ENCODE results near the gene TMEM132E. TPM values are rescaled to one million over a fixed set of nuclear protein-coding genes. Genes with fewer than 3 reads are reported as not detected.

TMEM132E gene
- polyA plus RNA-seq, 2 of the 4 experiments (the other 2 are of a cell fraction): not detected

DNA sequence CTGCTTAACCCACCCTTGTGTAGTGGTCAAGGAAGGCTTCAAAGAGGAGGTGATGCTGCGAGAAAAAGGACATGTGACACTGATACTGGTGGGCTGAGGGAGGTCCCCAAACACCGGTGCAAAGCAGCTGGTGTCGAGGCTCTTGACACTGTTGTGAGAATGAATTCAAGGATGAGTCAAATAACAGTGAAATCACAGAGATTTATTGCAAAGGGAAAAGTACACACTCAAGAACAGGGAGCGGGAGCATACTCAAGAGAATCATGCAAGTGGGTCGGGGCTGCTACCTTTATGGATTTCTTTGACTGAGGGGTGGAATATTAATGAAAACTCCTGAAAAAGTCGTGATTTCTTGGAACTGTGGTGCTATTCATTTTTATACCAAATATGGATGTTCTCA lies 31.1 kb downstream of the TMEM132E start:
- DNase-seq (ENCODE audit: low read depth in 1 of 2, low spot score in 1 of 2): no peak
- H3K4me2 ChIP-seq: no peak overlapping the region
- no peaks in the 10 kb centered on the region for H3K4me1 ChIP-seq
- ChIA-PET POLR2A (no interaction called here), CTCF (interaction anchor here (0.6 to 1.8 kb wide), 2 partner anchors 26 to 58 kb away, joined by 3 to 8 read pairs; no protein-coding TSS in a partner anchor)
- TF ChIP-seq, protein P1, sequence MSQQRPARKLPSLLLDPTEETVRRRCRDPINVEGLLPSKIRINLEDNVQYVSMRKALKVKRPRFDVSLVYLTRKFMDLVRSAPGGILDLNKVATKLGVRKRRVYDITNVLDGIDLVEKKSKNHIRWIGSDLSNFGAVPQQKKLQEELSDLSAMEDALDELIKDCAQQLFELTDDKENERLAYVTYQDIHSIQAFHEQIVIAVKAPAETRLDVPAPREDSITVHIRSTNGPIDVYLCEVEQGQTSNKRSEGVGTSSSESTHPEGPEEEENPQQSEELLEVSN (IDR thresholded peaks at IDR 0.05; ENCODE audit: borderline replicate concordance, low read depth): no peak
- TF ChIP-seq CEBPB (IDR thresholded peaks at IDR 0.05) (no peak), FOXS1 (CRISPR knock-in tag; IDR thresholded peaks at IDR 0.05) (no peak)
- H3K27ac ChIP-seq: no peak overlapping the region
- FAIRE-seq: no peak
- H3K4me3 ChIP-seq: no peak overlapping the region
- 0 out of 3 replicates have a peak, but pooled peaks cover 3% of the 10 kb centered on the region for H3K9me3 ChIP-seq
- WGBS (ENCODE audit: missing lambda C conversion rate): 6% methylated on average over 6 of the region's 6 CpGs
- ATAC-seq: no peak

DNA sequence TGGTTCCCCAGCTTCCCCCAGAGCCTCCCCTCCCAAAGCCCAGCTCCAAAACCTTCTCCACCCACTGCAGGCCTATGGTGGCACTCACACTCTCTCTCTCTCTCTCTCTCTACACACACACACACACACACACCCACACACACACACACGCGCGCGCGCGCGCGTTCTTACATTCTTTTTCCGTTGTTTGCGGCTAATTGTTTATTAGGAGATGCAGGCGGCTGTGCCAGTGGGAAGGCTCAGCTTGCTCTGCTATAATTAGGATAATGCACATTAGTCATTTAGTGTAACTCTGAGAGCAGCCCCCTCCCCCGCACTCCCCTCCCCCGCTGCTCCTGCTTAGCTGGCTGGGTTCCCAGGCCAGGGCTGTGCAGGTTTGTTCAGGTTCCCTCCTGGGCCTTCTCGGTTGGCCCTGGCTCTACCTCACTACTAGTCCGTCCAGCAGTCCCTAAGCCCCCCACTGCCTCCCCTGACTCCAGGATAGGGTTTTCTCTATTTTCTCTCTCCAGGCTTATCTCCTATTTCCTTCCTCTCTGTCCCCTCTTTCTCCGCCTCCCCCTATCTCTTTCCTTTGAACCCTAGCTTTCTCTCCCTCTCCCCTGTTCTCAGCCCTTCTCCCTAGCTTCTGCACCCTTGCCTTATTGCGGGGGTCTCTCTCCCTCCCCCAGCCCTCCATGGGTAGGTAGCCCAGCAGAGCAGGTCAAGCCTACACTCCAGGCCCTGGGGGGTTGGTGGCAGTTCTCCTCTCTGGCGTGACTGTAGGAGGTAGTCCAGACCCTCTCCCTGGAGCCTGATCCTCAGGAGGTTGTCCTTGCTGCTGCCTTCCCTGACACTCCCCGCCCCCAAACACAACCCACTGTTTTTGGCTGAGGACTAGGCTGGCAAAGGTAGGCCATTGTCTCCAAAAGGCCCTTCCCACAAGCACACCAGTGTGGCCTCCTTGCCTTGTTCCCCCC lies 34.0 kb downstream of the TMEM132E start:
- TF ChIP-seq CHD2 (IDR thresholded peaks at IDR 0.05; ENCODE audit: low read length, partially characterized antibody) (no peak), HEYL (CRISPR knock-in tag; IDR thresholded peaks at IDR 0.05) (no peak), NPAS2 (CRISPR knock-in tag; IDR thresholded peaks at IDR 0.05; ENCODE audit: borderline replicate concordance) (no peak)
- TF ChIP-seq, protein P2, sequence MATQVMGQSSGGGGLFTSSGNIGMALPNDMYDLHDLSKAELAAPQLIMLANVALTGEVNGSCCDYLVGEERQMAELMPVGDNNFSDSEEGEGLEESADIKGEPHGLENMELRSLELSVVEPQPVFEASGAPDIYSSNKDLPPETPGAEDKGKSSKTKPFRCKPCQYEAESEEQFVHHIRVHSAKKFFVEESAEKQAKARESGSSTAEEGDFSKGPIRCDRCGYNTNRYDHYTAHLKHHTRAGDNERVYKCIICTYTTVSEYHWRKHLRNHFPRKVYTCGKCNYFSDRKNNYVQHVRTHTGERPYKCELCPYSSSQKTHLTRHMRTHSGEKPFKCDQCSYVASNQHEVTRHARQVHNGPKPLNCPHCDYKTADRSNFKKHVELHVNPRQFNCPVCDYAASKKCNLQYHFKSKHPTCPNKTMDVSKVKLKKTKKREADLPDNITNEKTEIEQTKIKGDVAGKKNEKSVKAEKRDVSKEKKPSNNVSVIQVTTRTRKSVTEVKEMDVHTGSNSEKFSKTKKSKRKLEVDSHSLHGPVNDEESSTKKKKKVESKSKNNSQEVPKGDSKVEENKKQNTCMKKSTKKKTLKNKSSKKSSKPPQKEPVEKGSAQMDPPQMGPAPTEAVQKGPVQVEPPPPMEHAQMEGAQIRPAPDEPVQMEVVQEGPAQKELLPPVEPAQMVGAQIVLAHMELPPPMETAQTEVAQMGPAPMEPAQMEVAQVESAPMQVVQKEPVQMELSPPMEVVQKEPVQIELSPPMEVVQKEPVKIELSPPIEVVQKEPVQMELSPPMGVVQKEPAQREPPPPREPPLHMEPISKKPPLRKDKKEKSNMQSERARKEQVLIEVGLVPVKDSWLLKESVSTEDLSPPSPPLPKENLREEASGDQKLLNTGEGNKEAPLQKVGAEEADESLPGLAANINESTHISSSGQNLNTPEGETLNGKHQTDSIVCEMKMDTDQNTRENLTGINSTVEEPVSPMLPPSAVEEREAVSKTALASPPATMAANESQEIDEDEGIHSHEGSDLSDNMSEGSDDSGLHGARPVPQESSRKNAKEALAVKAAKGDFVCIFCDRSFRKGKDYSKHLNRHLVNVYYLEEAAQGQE (IDR thresholded peaks at IDR 0.05): no peak
- Histone ChIP-seq H3K4me1 (no peaks in the 10 kb centered on the region), H3K27ac (no peak overlapping the region), H3K4me3 (no peak overlapping the region), H3K4me2 (no peak overlapping the region), H3K9me3 (0 out of 3 replicates have a peak, but pooled peaks cover 3% of the 10 kb centered on the region)
- ChIA-PET POLR2A (interaction anchor here (0.6 kb wide), 1 partner anchor 166 kb away, joined by 3 read pairs; no protein-coding TSS in a partner anchor), CTCF (interaction anchor here (0.7 to 1.1 kb wide), 3 partner anchors 25 to 191 kb away, joined by 4 to 5 read pairs (median 4); no protein-coding TSS in a partner anchor)
- DNase-seq (ENCODE audit: low read depth in 1 of 2, low spot score in 1 of 2) (no peak), FAIRE-seq (no peak), ATAC-seq (no peak)
- WGBS (ENCODE audit: missing lambda C conversion rate): 65% methylated on average over 18 of the region's 19 CpGs

DNA sequence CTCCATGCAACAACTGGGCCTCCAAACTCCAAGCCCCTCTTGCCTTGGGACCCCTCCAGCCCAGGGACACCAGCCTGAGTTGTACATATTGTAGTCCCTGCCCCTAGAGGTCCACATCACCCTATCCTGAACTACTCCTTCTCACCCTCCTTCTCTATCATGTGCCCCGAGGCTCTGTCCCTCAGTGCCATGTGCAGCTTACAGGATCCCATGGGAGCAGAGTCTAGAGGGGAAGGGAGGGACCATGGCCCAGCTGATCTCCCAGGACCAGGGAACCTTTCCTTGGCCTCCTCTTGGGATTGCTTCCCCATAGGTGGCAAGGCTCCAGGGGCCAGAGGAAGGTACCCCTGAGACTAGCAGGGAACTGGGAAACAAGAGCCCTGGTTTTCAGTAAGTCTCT lies 35.3 kb downstream of the TMEM132E start:
- TF ChIP-seq, protein P3, sequence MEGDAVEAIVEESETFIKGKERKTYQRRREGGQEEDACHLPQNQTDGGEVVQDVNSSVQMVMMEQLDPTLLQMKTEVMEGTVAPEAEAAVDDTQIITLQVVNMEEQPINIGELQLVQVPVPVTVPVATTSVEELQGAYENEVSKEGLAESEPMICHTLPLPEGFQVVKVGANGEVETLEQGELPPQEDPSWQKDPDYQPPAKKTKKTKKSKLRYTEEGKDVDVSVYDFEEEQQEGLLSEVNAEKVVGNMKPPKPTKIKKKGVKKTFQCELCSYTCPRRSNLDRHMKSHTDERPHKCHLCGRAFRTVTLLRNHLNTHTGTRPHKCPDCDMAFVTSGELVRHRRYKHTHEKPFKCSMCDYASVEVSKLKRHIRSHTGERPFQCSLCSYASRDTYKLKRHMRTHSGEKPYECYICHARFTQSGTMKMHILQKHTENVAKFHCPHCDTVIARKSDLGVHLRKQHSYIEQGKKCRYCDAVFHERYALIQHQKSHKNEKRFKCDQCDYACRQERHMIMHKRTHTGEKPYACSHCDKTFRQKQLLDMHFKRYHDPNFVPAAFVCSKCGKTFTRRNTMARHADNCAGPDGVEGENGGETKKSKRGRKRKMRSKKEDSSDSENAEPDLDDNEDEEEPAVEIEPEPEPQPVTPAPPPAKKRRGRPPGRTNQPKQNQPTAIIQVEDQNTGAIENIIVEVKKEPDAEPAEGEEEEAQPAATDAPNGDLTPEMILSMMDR (IDR thresholded peaks at IDR 0.05): no peak
- no peak for TF ChIP-seq MYC (IDR thresholded peaks at IDR 0.05; ENCODE audit: borderline replicate concordance, low read length)
- no peak for TF ChIP-seq EHMT2 (IDR thresholded peaks at IDR 0.05; ENCODE audit: low read depth)
- TF ChIP-seq CBX2 (IDR thresholded peaks at IDR 0.05; ENCODE audit: borderline replicate concordance, low read depth): no peak
- no peak for TF ChIP-seq CBX8 (IDR thresholded peaks at IDR 0.05)
- no peak for TF ChIP-seq SMC3 (IDR thresholded peaks at IDR 0.05)
- TF ChIP-seq KDM5A (IDR thresholded peaks at IDR 0.05): no peak
- TF ChIP-seq MAFK (IDR thresholded peaks at IDR 0.05; ENCODE audit: partially characterized antibody): no peak
- TF ChIP-seq KDM1A (IDR thresholded peaks at IDR 0.05; ENCODE audit: low read depth): no peak
- TF ChIP-seq BHLHE40 (IDR thresholded peaks at IDR 0.05; ENCODE audit: low read depth, low read length): no peak
- TF ChIP-seq CHD2 (IDR thresholded peaks at IDR 0.05; ENCODE audit: low read length, partially characterized antibody): no peak
- ATAC-seq: peak in 1 of 2 experiments; percentile 42; a peak in 2 of 6 replicates
- ChIA-PET POLR2A (no interaction called here), CTCF (interaction anchor here (0.5 to 1.3 kb wide), 3 partner anchors 200 to 1133 kb away, joined by 3 to 5 read pairs (median 3); partner anchors contain the start of gene RAD51D)
- Histone ChIP-seq H3K9me3 (0 out of 3 replicates have a peak, but pooled peaks cover 3% of the 10 kb centered on the region), H3K4me3 (no peak overlapping the region), H3K27ac (no peak overlapping the region), H3K4me1 (no peaks in the 10 kb centered on the region), H3K4me2 (no peak overlapping the region)
- no peak for DNase-seq (ENCODE audit: low read depth in 1 of 2, low spot score in 1 of 2)
- FAIRE-seq: no peak
- 0% methylated on average over 1 of the region's 1 CpG for WGBS (ENCODE audit: missing lambda C conversion rate)
